HG02973 (cell line): ENCODE data around the gene MRM2.

Experiments
- ATAC-seq: cut with Tn5 transposase; IDR thresholded peaks from one replicate; pipeline ENCODE4 v1.9.1; 2021; ENCODE audit warnings: moderate library complexity; ENCODE audit not compliant: unreplicated experiment

MRM2 gene

GRCh38 chr7:2208712-2209111 is 33.3 kb downstream of the MRM2 start:
- no peak for ATAC-seq

GRCh38 chr7:2205036-2205780 is 36.8 kb downstream of the MRM2 start:
- ATAC-seq: no peak

- no peak for ATAC-seq
Observed at GRCh38 chr7:2204446-2204845, 37.6 kb downstream of the MRM2 start.

- no peak for ATAC-seq
Observed at GRCh38 chr7:2203766-2204300, 38.2 kb downstream of the MRM2 start.

DNA sequence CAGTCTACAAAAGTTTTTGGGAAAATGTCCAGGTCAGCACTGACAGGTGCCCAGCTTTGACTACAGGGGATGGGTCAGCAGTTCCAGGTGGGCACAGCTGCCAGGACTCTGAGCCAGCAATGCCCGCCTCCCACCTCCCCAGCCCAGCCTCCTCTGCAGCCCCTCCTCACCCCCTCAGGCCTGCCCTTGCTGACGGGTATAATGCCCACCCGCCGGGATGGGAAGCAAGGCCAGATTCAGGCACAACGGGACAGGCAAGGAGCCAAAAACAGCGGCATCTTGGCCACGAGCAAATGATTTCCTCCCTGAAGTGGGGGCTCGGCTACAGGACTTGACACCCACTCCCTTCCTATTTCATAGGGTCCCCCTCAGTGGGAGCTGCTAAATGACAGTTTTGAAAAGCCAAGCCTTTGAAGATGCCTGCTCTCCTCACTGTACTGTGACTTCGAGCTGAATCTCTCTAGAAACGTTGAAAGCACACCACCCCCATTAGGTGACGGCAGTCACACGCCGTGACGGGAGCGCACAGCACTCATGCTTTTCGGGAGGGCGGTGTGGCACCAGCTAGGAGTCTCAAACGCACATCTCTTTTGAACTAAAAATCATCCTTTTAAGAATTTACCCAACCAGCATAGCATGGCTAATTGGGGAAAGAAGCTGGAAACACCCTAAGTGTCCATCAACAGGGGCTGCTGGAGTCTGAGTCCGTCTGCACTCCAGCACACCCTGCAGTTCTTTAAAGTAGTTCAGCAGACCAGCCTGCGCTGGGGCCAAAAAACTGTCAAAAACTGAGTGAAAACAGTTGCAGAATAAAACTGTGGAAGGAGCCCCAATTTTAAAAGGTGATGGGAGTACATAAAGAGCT is 38.9 kb downstream of the MRM2 start:
- no peak for ATAC-seq

- ATAC-seq: no peak
Observed at GRCh38 chr7:2202361-2202761, 39.6 kb downstream of the MRM2 start.

GRCh38 chr7:2201686-2202360 is 40.2 kb downstream of the MRM2 start:
- no peak for ATAC-seq

- no peak for ATAC-seq
Observed at GRCh38 chr7:2201128-2201527, 40.9 kb downstream of the MRM2 start.

GRCh38 chr7:2200584-2200980 is 41.4 kb downstream of the MRM2 start:
- no peak for ATAC-seq

GRCh38 chr7:2199956-2200583 is 41.9 kb downstream of the MRM2 start:
- no peak for ATAC-seq

- ATAC-seq: no peak
Observed at GRCh38 chr7:2199528-2199927, 42.5 kb downstream of the MRM2 start.

DNA sequence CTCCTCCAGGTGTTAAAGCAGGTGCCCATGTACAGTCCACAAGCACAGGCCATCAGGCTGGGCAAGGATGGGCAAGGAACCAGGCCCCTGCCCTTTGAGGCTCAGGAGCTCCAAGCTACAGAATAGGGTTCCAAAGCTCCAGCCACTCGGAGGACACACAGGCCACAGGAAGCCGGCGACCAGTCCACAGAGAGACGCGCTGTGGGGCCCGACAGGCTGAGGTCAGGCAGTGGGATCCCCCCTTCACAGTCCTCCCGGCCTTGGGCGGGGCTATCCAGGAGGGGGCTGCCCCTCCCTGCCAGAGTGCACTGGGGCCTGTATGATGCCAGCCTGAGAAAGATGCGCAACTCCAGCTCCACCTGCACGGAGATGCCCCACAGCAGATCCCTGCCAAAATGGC is 43.2 kb downstream of the MRM2 start:
- no peak for ATAC-seq

GRCh38 chr7:2198206-2198605 is 43.8 kb downstream of the MRM2 start:
- ATAC-seq: no peak

DNA sequence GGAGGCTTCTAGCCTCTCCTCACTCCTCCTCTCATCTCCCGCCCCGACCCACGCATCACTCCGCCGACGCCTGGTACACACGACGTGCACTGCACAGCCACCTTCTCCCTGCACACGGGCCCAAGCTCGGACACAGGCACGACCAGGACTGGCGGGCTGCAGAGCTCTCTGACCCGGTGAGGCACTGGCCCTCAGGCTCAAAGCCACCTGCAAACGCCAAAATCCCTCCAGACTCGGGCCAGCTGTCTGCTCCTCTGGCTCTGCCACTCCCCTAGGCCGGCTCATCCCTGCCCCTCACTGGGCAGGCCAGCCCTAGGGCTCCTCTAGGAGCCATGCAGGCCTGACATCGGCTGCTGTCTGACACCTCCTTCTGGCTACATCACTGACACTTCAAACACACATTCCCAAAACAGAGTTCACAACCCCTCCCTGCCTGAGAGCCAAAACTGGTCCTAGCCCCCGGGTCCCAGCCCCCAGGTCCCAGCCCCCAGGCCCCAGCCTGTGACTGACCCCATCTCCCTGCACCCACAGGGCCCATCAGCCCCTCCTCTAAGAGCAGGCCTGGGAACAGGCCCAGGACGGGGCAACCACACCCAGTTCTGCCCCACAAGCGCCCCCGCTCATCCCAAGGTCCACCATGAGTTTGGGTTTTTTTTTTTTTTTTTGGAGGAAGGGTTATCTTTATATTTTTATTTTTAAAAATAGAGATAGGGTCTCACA is 44.4 kb downstream of the MRM2 start:
- no peak for ATAC-seq

GRCh38 chr7:2196381-2197378 is 45.3 kb downstream of the MRM2 start:
- ATAC-seq: no peak

- ATAC-seq: no peak
Observed at GRCh38 chr7:2195400-2196246, 46.4 kb downstream of the MRM2 start.

DNA sequence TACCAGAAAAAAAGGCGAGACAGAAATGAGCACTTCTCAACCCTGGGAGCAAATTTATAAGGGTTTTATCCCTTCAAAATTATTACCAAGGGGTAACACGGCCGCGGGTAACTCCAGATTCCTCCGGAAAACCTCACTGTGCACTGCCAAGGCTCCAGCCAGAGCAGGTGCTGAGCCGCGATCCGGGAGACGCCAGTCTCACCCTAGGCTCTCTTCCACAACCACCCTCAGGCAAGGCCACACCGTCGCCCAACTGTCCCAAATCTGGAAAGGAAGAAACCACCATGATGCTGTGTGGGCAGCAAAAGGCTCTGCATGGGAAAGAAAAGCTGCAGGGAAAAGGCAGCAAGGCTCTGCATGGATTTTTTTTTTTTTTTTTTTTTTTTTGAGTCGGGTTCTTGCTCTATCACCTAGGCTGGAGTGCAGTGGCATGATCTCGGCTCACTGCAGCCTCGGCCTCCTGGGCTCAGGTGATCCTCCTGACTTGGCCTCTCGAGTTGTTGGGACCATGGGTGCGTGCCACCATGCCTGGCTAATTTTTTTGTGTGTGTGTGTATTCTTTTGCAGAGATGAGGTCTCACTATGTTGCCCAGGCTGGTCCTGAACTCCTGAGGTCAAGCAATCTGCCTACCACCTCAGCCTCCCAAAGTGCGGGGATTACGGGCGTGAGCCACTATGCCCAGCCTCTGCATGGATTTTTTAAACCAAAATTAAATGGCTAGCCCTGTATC is 48.3 kb downstream of the MRM2 start:
- ATAC-seq: no peak
